ENCODE data around the gene LINS1. TPM values are rescaled to one million over a fixed set of nuclear protein-coding genes. Genes with fewer than 3 reads are reported as not detected.

LINS1 gene
- total and polyA plus RNA-seq, 2 donors (not counting 3 experiments of a cell fraction or from before 2014, with no cell fraction given): 6.9 to 14.7 TPM

GRCh38 chr15:100616700-100617099 lies 14.7 kb upstream of the LINS1 start:
- H4K20me1 ChIP-seq (replicated peaks; ENCODE audit: control insufficient read depth, extremely low read depth, insufficient read depth, low read length): no peaks in the 10 kb centered on the region
- H3K9me3 ChIP-seq (replicated peaks; ENCODE audit: control insufficient read depth, insufficient read depth, low read length): no peaks in the 10 kb centered on the region
- FAIRE-seq: no peak
- peaks cover 7% of the 10 kb centered on the region for H3K79me2 ChIP-seq (ENCODE audit: control insufficient read depth, insufficient read depth, low read length)
- ChIA-PET POLR2A (no interaction called here), CTCF (no interaction called here)
- no peak overlapping the region for H3K4me2 ChIP-seq (ENCODE audit: insufficient read depth, low read length)
- dilution Hi-C loops (cut with MboI; ENCODE audit: extremely low pct_ligation_motif_present, low sequenced_read_pairs): no loop called here
- no peak overlapping the region for H3K4me3 ChIP-seq (replicated peaks in 1 of 3; ENCODE audit: insufficient read depth in 1 of 3, low read depth in 1 of 3, low read length in 3 of 3)
- BruUV-seq (replicated peaks): no TSS peak
- H3K36me3 ChIP-seq (ENCODE audit: control insufficient read depth in 2 of 2, extremely low read depth in 1 of 2, insufficient read depth in 2 of 2, low read length in 2 of 2): peaks cover 2 to 13% of the 10 kb centered on the region in 2 experiments
- no peak for DNase-seq (ENCODE audit: low read depth, low spot score)
- no peak overlapping the region for H2AFZ ChIP-seq (ENCODE audit: low read depth, low read length)
- H3K27ac ChIP-seq (ENCODE audit: insufficient read depth, low read depth, low read length): no peak overlapping the region
- H3K27me3 ChIP-seq (ENCODE audit: control insufficient read depth in 2 of 2, insufficient read depth in 2 of 2, low read length in 2 of 2): no peaks in the 10 kb centered on the region
- no peaks in the 10 kb centered on the region for H3K4me1 ChIP-seq (ENCODE audit: control insufficient read depth, extremely low read depth, insufficient read depth, low read length)
- TF ChIP-seq POLR2AphosphoS5 (IDR thresholded peaks at IDR 0.05; ENCODE audit: insufficient read depth, low read depth, low read length) (no peak), POLR2A (IDR thresholded peaks at IDR 0.05; ENCODE audit: low read depth, low read length) (no peak), MAX (IDR thresholded peaks at IDR 0.05; ENCODE audit: insufficient read depth, insufficient read length) (no peak), FOS (IDR thresholded peaks at IDR 0.05; ENCODE audit: borderline replicate concordance, insufficient read depth, low read length) (no peak), CTCF (IDR thresholded peaks at IDR 0.05; ENCODE audit: extremely low read depth in 1 of 2, insufficient read depth in 1 of 2, low read depth in 1 of 2, low read length in 2 of 2) (no peak), EZH2 (IDR thresholded peaks at IDR 0.05; ENCODE audit: borderline replicate concordance, low read depth, low read length, severe bottlenecking) (no peak), GATA2 (IDR thresholded peaks at IDR 0.05; ENCODE audit: insufficient read depth, insufficient read length, low read depth, low read length) (no peak)
- intact Hi-C loops (cut with micrococcal nuclease): no loop called here
- H3K9ac ChIP-seq (replicated peaks; ENCODE audit: extremely low read depth, insufficient read depth, low read length): no peak overlapping the region
- H3K9me1 ChIP-seq (replicated peaks; ENCODE audit: control insufficient read depth, extremely low read depth, insufficient read depth, low read length): no peaks in the 10 kb centered on the region

All from endothelial cell of umbilical vein (primary cell).